GM08714 (cell line): ENCODE measurements around the gene ARRDC1.

Source experiments
- H3K4me3 ChIP-seq: fragments of 200-500 bp; sonication (Bioruptor generic); 2 replicates; pipeline ENCODE4 v1.5.1; 2014; ENCODE audit warnings: mild to moderate bottlenecking, low read length, inconsistent platforms
- ZNF274 ChIP-seq: IDR thresholded peaks from 2 replicates; pipeline ENCODE4 v1.6.1; 2012; ENCODE audit warnings: mild to moderate bottlenecking, low read depth, low read length

ARRDC1 gene

GRCh38 chr9:137580209-137580953 is 25.1 kb upstream of the ARRDC1 start:
- no peak for TF ChIP-seq ZNF274
- no peak overlapping the region for H3K4me3 ChIP-seq

- TF ChIP-seq ZNF274 = no peak
- no peak overlapping the region for H3K4me3 ChIP-seq
Measured at GRCh38 chr9:137580954-137581322, 24.5 kb upstream of the ARRDC1 start.

- TF ChIP-seq ZNF274 = no peak
- H3K4me3 ChIP-seq = no peak overlapping the region
Measured at GRCh38 chr9:137581361-137582285, 23.9 kb upstream of the ARRDC1 start.

GRCh38 chr9:137582286-137582860 is 23.1 kb upstream of the ARRDC1 start:
- no peak overlapping the region for H3K4me3 ChIP-seq
- no peak for TF ChIP-seq ZNF274

GRCh38 chr9:137583347-137583746 is 22.1 kb upstream of the ARRDC1 start:
- TF ChIP-seq ZNF274 = no peak
- H3K4me3 ChIP-seq = no peak overlapping the region

- TF ChIP-seq ZNF274 = no peak
- no peak overlapping the region for H3K4me3 ChIP-seq
Measured at GRCh38 chr9:137583957-137584356, 21.5 kb upstream of the ARRDC1 start.

GRCh38 chr9:137586854-137587253 is 18.6 kb upstream of the ARRDC1 start:
- TF ChIP-seq ZNF274 = no peak
- H3K4me3 ChIP-seq = no peak overlapping the region

GRCh38 chr9:137588311-137588710 is 17.2 kb upstream of the ARRDC1 start:
- no peak overlapping the region for H3K4me3 ChIP-seq
- TF ChIP-seq ZNF274 = no peak

GRCh38 chr9:137588891-137589290 is 16.6 kb upstream of the ARRDC1 start:
- peak overlapping the region; percentile 72; the same call in 1 of the 2 replicates for H3K4me3 ChIP-seq
- no peak for TF ChIP-seq ZNF274

GRCh38 chr9:137589441-137590122 is 15.9 kb upstream of the ARRDC1 start:
- TF ChIP-seq ZNF274 = no peak
- peak overlapping the region; percentile 72 for H3K4me3 ChIP-seq

- no peak for TF ChIP-seq ZNF274
- H3K4me3 ChIP-seq = peak overlapping the region; percentile 72
Measured at GRCh38 chr9:137590123-137590468, 15.4 kb upstream of the ARRDC1 start.

GRCh38 chr9:137590469-137591383 is 14.8 kb upstream of the ARRDC1 start, which contains the start of gene ZMYND19:
ZMYND19 (minus strand) TSS chr9:137590512; CDS start chr9:137590263, 249 bp downstream.
- peak within 1 kb of the TSS; percentile 84 for H3K4me3 ChIP-seq
- no peak for TF ChIP-seq ZNF274

GRCh38 chr9:137592767-137593166 is 12.7 kb upstream of the ARRDC1 start:
- H3K4me3 ChIP-seq = no peak overlapping the region
- TF ChIP-seq ZNF274 = no peak
